OCI-LY3 (cell line): ENCODE data around the gene OBSCN.

Experiments
- H2AFZ ChIP-seq: fragments of 200-600, 300-600 bp; shearing (Covaris generic); 2 replicates; pipeline ENCODE4 v1.6.0; 2014; ENCODE audit warnings: antibody characterized with exemption, low read depth, low read length
- H3K27ac ChIP-seq: fragments of 200-600, 300-600 bp; sonication (generic); 2 replicates; pipeline ENCODE4 v1.5.1; 2014; ENCODE audit warnings: mild to moderate bottlenecking, low read length, moderate library complexity, mixed read lengths
- H3K27me3 ChIP-seq: fragments of 200-600, 300-600 bp; sonication (generic); 2 replicates; pipeline ENCODE4 v1.6.1; 2014; ENCODE audit warnings: low read depth, low read length, mixed read lengths
- H3K36me3 ChIP-seq: fragments of 200-600, 300-600 bp; sonication (generic); replicated peaks from 2 replicates; pipeline ENCODE3; 2014; ENCODE audit warnings: low read depth, low read length, mixed read lengths
- H3K4me1 ChIP-seq: fragments of 300-600, 200-600 bp; sonication (generic); 2 replicates; pipeline ENCODE4 v1.6.1; 2014; ENCODE audit warnings: low read length, mixed read lengths
- H3K4me2 ChIP-seq: fragments of 200-600, 300-600 bp; sonication (generic); 2 replicates; pipeline ENCODE4 v1.6.1; 2014; ENCODE audit warnings: low read length, mixed read lengths
- H3K4me3 ChIP-seq: fragments of 300-600, 200-600 bp; sonication (generic); 2 replicates; pipeline ENCODE4 v1.5.1; 2014; ENCODE audit warnings: antibody characterized with exemption, mild to moderate bottlenecking, low read length, moderate library complexity
- H3K79me2 ChIP-seq: fragments of 300-600, 200-600 bp; shearing (Covaris generic); 2 replicates; pipeline ENCODE4 v1.6.1; 2014; ENCODE audit warnings: mild to moderate bottlenecking, low read length, mixed read lengths
- H3K9ac ChIP-seq: fragments of 300-600, 200-600 bp; shearing (Covaris generic); 2 replicates; pipeline ENCODE4 v1.6.0; 2014; ENCODE audit warnings: mild to moderate bottlenecking, low read length, moderate library complexity
- H3K9me3 ChIP-seq: fragments of 200-600, 300-600 bp; shearing (Covaris generic); 2 replicates; pipeline ENCODE4 v1.6.1; 2014; ENCODE audit warnings: low read length, mixed read lengths; ENCODE audit not compliant: insufficient read depth
- H4K20me1 ChIP-seq: fragments of 200-600, 300-600 bp; sonication (generic); 2 replicates; pipeline ENCODE4 v1.6.1; 2016; ENCODE audit warnings: low read length, mixed read lengths; ENCODE audit not compliant: insufficient read depth
- EZH2phosphoT487 ChIP-seq: fragments of 200-600 bp; shearing (Covaris generic); IDR thresholded peaks from 2 replicates; pipeline ENCODE4 v1.6.1; 2018; ENCODE audit warnings: antibody characterized with exemption, mixed run types, low read depth
- TF ChIP-seq, protein P1 (sequence below): fragments of 200-600, 300-600 bp; sonication (generic); IDR thresholded peaks from 2 replicates; pipeline ENCODE4 v1.5.1; 2014; ENCODE audit warnings: antibody characterized with exemption, low read length, low read depth

The OBSCN gene

DNA sequence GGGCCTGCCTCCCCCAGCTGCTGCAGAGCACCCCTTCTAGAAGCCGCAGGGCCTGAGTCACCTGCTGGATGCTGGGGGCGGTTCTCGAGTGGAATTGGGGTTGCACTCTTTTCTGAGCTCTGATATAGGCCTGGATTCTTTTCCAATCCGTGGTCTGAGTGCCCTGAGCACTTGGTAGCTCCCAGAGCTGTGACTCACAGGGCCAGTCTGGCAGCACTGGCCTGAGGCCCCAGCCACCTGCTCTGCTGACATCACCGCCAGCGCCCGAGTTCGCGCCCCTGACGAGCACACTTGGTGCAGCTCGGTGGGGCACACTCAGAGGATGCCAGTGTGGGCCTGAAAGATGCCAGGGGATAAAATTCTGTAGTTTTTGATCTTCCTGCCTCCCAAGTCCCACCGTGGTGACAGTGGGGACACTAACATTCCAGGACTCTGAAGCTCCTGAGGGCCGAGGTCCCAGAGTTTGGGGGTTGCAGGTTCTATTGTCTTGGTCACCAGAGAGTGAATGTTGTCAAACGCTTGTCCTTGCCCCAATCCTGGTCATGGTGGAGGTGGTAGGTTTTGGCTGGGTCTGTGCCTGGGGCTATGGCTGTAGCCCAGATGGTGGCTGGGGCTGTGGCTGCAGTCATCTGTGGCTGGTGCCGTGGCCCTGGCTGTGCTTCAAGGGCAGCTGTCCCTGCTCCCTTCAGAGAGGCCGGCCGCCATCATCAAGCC, 74.6 kb downstream of the OBSCN start:
- Histone ChIP-seq H3K9ac (no peak overlapping the region), H2AFZ (no peak overlapping the region), H3K27ac (no peak overlapping the region), H4K20me1 (no peaks in the 10 kb centered on the region), H3K27me3 (no peaks in the 10 kb centered on the region), H3K4me3 (no peak overlapping the region), H3K4me2 (no peak overlapping the region), H3K4me1 (no peaks in the 10 kb centered on the region), H3K9me3 (no peaks in the 10 kb centered on the region), H3K36me3 (no peaks in the 10 kb centered on the region), H3K79me2 (no peaks in the 10 kb centered on the region)
- TF ChIP-seq EZH2phosphoT487, result no peak
- TF ChIP-seq, protein P1, sequence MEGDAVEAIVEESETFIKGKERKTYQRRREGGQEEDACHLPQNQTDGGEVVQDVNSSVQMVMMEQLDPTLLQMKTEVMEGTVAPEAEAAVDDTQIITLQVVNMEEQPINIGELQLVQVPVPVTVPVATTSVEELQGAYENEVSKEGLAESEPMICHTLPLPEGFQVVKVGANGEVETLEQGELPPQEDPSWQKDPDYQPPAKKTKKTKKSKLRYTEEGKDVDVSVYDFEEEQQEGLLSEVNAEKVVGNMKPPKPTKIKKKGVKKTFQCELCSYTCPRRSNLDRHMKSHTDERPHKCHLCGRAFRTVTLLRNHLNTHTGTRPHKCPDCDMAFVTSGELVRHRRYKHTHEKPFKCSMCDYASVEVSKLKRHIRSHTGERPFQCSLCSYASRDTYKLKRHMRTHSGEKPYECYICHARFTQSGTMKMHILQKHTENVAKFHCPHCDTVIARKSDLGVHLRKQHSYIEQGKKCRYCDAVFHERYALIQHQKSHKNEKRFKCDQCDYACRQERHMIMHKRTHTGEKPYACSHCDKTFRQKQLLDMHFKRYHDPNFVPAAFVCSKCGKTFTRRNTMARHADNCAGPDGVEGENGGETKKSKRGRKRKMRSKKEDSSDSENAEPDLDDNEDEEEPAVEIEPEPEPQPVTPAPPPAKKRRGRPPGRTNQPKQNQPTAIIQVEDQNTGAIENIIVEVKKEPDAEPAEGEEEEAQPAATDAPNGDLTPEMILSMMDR, result no peak

DNA sequence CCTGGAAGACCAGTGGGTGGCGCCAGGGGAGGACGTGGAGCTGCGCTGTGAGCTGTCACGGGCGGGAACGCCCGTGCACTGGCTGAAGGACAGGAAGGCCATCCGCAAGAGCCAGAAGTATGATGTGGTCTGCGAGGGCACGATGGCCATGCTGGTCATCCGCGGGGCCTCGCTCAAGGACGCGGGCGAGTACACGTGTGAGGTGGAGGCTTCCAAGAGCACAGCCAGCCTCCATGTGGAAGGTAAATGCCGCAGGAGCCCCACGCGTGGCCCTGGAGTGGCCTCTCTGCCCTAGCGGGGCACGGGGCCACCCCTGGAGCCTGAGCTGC, 75.2 kb downstream of the OBSCN start:
- Histone ChIP-seq H3K79me2 (no peaks in the 10 kb centered on the region), H2AFZ (no peak overlapping the region), H3K4me2 (no peak overlapping the region), H3K4me1 (no peaks in the 10 kb centered on the region), H3K27me3 (no peaks in the 10 kb centered on the region), H3K27ac (no peak overlapping the region), H3K9ac (no peak overlapping the region), H3K9me3 (no peaks in the 10 kb centered on the region), H3K36me3 (no peaks in the 10 kb centered on the region), H4K20me1 (no peaks in the 10 kb centered on the region), H3K4me3 (no peak overlapping the region)
- TF ChIP-seq, protein P1, result no peak
- TF ChIP-seq EZH2phosphoT487, result no peak

DNA sequence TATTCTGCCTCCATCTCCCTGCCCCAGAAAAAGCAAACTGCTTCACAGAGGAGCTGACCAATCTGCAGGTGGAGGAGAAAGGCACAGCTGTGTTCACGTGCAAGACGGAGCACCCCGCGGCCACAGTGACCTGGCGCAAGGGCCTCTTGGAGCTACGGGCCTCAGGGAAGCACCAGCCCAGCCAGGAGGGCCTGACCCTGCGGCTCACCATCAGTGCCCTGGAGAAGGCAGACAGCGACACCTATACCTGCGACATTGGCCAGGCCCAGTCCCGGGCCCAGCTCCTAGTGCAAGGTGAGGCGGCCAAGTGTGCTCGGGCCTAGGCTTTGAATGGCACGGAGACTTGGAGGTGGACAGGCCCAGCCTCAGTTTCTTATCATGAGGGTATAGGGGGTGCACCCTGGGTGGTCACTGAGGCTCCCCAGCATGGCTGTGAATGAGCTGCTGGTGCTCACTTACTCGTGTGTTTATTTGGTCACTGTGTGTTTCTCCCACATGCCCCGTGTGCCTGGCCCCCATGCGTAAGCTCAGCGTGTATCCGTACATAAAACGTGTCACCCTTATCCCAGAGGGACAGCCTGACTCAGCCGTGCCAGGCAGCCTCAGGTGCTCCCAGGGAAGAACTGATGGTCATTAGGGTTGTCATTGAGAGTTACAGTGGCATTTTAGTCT, 75.8 kb downstream of the OBSCN start:
- Histone ChIP-seq H3K27ac (no peak overlapping the region), H2AFZ (no peak overlapping the region), H3K4me2 (no peak overlapping the region), H4K20me1 (no peaks in the 10 kb centered on the region), H3K79me2 (no peaks in the 10 kb centered on the region), H3K27me3 (no peaks in the 10 kb centered on the region), H3K9me3 (no peaks in the 10 kb centered on the region), H3K4me1 (no peaks in the 10 kb centered on the region), H3K4me3 (no peak overlapping the region), H3K36me3 (no peaks in the 10 kb centered on the region), H3K9ac (no peak overlapping the region)
- TF ChIP-seq, protein P1, result no peak
- TF ChIP-seq EZH2phosphoT487, result no peak

DNA sequence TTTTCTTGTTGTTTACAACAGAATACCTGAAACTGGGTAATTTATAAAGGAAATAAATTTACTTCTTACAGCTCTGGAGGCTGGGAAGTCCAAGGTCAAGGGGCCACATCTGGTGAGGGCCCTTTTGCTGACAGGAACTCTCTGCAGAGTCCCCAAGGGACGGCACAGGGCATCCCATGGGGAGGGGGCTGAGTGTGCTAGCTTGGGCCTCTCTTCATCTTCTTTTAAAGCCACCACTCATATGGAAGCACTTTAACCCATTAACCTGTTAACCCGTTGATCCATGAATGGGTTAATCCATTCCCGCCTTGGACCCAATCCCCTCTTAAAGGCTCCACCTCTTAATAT, 76.3 kb downstream of the OBSCN start:
- no peaks in the 10 kb centered on the region for H3K27me3 ChIP-seq
- H3K36me3 ChIP-seq, result no peaks in the 10 kb centered on the region
- no peak overlapping the region for H2AFZ ChIP-seq

More for the DNA sequence above, 76.3 kb downstream of the OBSCN start:
- no peaks in the 10 kb centered on the region for H4K20me1 ChIP-seq
- no peak overlapping the region for H3K4me3 ChIP-seq
- no peaks in the 10 kb centered on the region for H3K9me3 ChIP-seq
- no peak overlapping the region for H3K4me2 ChIP-seq
- no peaks in the 10 kb centered on the region for H3K4me1 ChIP-seq
- no peak overlapping the region for H3K9ac ChIP-seq
- H3K79me2 ChIP-seq, result no peaks in the 10 kb centered on the region
- no peak overlapping the region for H3K27ac ChIP-seq
- no peak for TF ChIP-seq EZH2phosphoT487
- TF ChIP-seq, protein P1, result no peak
